RWPE2 (cell line): ENCODE results near the gene PSD2.

Experiments used
- ATAC-seq: fragments of 200-7000 bp; cut with Tn5 transposase; 3 replicates; pipeline ENCODE4 v1.9.1; 2021; ENCODE audit warnings: low read depth
- DNase-seq: peaks from one replicate; pipeline ENCODE4 v3.0.0-alpha.2; 2020; ENCODE audit warnings: low spot score
- H3K27ac ChIP-seq: fragments of 450-650 bp; 2 replicates; pipeline ENCODE4 v1.5.1; 2017; ENCODE audit warnings: mild to moderate bottlenecking; ENCODE audit not compliant: poor library complexity, severe bottlenecking
- H3K27me3 ChIP-seq: fragments of 250-450 bp; sonication (Bioruptor Pico); 2 replicates; pipeline ENCODE4 v1.5.1; 2021; ENCODE audit warnings: mild to moderate bottlenecking, moderate library complexity; ENCODE audit not compliant: insufficient read depth, poor library complexity, severe bottlenecking
- H3K36me3 ChIP-seq: fragments of 250-450 bp; sonication (Bioruptor Pico); 2 replicates; pipeline ENCODE4 v1.5.1; 2020; ENCODE audit warnings: low read depth, mild to moderate bottlenecking, moderate library complexity
- H3K4me1 ChIP-seq: fragments of 250-450 bp; sonication (Bioruptor Pico); 2 replicates; pipeline ENCODE4 v1.5.1; 2021; ENCODE audit warnings: mild to moderate bottlenecking, moderate library complexity; ENCODE audit not compliant: insufficient read depth, poor library complexity, severe bottlenecking
- H3K4me3 ChIP-seq: fragments of 250-450 bp; sonication (Bioruptor Pico); 2 replicates; pipeline ENCODE4 v1.5.1; 2021; ENCODE audit warnings: mild to moderate bottlenecking, moderate library complexity; ENCODE audit not compliant: severe bottlenecking
- H3K9me3 ChIP-seq: fragments of 250-450 bp; sonication (Bioruptor Pico); 2 replicates; pipeline ENCODE4 v1.5.1; 2021; ENCODE audit warnings: mild to moderate bottlenecking, moderate library complexity; ENCODE audit not compliant: severe bottlenecking
- TF ChIP-seq, protein P1 (sequence below): fragments of 450-650 bp; IDR thresholded peaks from one replicate; pipeline ENCODE4 v1.5.1; 2017; ENCODE audit warnings: mild to moderate bottlenecking, moderate library complexity; ENCODE audit not compliant: poor library complexity, severe bottlenecking

PSD2 gene

DNA sequence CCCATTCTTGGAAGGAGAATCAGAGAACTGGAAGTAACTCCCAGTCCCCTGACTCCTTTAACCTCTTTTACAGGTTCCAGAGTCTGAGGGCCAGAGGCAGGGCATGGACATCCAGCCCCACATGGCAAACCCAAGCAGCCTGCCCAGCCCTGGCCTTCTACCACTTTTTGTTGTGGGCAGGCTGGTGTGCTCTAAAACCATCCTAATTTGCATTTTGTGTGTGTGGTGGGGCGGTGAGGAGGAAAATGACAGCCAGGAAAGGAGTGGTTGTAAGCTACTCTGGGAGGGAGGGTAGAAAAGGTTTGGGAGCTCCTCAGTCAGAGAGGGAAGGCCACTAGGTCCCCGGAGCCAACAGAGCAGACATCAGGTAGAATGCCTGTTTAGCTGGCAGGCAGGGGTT lies 90.6 kb downstream of the PSD2 start:
- H3K4me1 ChIP-seq, result peaks cover 12% of the 10 kb centered on the region
- H3K27ac ChIP-seq, result no peak overlapping the region
- H3K36me3 ChIP-seq, result no peaks in the 10 kb centered on the region
- DNase-seq, result no peak
- no peak overlapping the region for H3K4me3 ChIP-seq
- TF ChIP-seq, protein P1, sequence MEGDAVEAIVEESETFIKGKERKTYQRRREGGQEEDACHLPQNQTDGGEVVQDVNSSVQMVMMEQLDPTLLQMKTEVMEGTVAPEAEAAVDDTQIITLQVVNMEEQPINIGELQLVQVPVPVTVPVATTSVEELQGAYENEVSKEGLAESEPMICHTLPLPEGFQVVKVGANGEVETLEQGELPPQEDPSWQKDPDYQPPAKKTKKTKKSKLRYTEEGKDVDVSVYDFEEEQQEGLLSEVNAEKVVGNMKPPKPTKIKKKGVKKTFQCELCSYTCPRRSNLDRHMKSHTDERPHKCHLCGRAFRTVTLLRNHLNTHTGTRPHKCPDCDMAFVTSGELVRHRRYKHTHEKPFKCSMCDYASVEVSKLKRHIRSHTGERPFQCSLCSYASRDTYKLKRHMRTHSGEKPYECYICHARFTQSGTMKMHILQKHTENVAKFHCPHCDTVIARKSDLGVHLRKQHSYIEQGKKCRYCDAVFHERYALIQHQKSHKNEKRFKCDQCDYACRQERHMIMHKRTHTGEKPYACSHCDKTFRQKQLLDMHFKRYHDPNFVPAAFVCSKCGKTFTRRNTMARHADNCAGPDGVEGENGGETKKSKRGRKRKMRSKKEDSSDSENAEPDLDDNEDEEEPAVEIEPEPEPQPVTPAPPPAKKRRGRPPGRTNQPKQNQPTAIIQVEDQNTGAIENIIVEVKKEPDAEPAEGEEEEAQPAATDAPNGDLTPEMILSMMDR, result no peak
- no peaks in the 10 kb centered on the region for H3K9me3 ChIP-seq
- ATAC-seq, result no peak
- H3K27me3 ChIP-seq, result no peaks in the 10 kb centered on the region

DNA sequence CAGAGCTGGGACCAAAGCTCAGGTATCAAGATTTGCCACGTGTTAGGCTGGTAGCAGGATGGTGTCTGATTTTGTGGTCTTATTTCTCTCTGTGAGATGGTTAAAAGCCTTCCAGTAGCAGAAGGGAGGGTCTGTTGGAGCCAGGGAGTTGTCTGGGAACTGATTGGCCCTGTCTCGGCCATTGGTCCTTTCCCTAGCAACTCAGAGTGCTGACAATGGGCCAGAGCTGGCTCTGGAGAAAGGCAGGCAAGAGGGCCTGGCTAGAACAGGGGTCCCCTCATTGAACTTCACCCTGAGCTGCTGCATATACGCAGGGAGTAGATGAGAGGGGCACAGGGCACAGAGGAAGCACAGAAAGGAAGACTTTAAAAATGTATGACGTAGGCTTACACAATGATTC lies 92.8 kb downstream of the PSD2 start:
- TF ChIP-seq, protein P1, result no peak
- H3K27ac ChIP-seq, result no peak overlapping the region
- peaks cover 3% of the 10 kb centered on the region for H3K4me1 ChIP-seq
- H3K36me3 ChIP-seq, result no peaks in the 10 kb centered on the region
- ATAC-seq (no peak), DNase-seq (no peak)
- no peaks in the 10 kb centered on the region for H3K27me3 ChIP-seq
- no peaks in the 10 kb centered on the region for H3K9me3 ChIP-seq
- no peak overlapping the region for H3K4me3 ChIP-seq

DNA sequence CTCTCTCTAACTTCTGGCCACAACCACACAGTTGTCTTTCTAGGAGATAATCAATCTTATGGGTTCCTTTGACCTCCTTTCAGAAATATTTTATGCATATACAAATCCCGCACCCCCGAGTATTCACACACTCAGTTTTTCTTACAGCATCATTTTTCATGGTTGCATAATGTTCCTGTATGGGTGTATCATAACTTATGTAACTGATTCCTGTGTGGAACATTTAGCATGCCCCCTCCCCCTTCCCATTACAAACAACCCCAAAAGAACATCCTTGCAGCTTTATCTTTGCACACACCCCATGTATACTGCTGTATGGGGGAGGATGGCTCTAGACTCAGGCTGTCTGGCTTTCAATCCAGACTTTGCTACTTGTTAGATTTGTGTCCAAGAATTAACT lies 93.8 kb downstream of the PSD2 start:
- Histone ChIP-seq H3K27ac (no peak overlapping the region), H3K27me3 (no peaks in the 10 kb centered on the region), H3K4me3 (no peak overlapping the region), H3K4me1 (no peaks in the 10 kb centered on the region), H3K9me3 (no peaks in the 10 kb centered on the region), H3K36me3 (no peaks in the 10 kb centered on the region)
- ATAC-seq, result no peak
- no peak for DNase-seq
- TF ChIP-seq, protein P1, result no peak

DNA sequence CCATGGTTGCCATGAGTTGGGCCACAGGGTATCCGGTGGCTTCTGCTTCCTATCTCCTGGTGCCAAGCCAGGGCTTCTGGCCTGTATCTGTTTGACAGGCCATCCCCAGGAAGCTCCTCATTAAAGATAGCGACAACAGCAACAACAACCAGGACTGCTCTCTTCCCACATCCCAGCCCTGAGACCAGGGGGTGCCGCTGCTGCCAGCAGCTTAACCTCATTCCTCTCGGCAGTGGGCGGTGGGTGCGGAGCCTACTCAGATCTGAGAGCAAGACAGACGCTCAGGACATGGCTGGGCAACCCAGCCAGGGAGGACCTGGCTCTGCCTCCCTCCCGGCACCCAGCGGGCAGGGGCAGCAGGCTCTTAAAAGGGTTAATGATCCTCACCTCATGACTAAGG lies 98.3 kb downstream of the PSD2 start:
- TF ChIP-seq, protein P1, result no peak
- no peaks in the 10 kb centered on the region for H3K36me3 ChIP-seq
- no peaks in the 10 kb centered on the region for H3K4me1 ChIP-seq
- no peaks in the 10 kb centered on the region for H3K9me3 ChIP-seq
- no peaks in the 10 kb centered on the region for H3K27me3 ChIP-seq
- H3K27ac ChIP-seq, result no peak overlapping the region
- DNase-seq, result no peak
- no peak overlapping the region for H3K4me3 ChIP-seq
- ATAC-seq, result no peak
